ENCODE results near the gene LSM14A.

DNA sequence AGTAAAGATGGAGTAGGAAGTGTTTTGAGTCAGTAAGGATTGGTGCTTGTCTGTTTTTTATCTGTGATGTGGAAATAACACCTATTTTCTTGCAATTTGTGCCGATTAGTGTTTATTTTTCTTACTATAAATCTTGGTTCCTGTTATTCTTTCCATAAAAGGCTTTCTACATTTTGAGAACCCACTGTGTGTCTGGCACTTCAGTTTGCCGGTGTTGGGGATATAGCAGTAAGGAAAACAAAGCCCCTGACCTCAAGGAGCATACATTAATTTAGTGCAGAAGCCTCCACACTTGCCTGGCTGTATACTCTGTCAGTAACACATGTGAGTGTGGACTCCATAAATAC is 46.5 kb downstream of the LSM14A start:
- TF ChIP-seq CTCF (conservative IDR thresholded peaks at IDR 0.05; ENCODE audit: low read length) (no peak), EZH2phosphoT487 (IDR thresholded peaks at IDR 0.05; ENCODE audit: borderline replicate concordance) (no peak)
